K562 (cell line): ENCODE results near the gene POLR1A. TPM values are rescaled to one million over a fixed set of nuclear protein-coding genes. Genes with fewer than 3 reads are reported as not detected.

Experiments used
- ATAC-seq: fragments of 200-7000 bp; cut with Tn5 transposase; 3 replicates; pipeline ENCODE4 v1.9.1; 2020; ENCODE audit warnings: moderate library complexity
- BruUV-seq: library from RNA; stranded (reverse); fragments of 400-500 nt; replicated peaks from 2 replicates; lab custom pipeline; 2021; lab: Mats Ljungman, UMichigan
- CTCF ChIA-PET: fragments of 300-600 bp; formaldehyde crosslinking; extraction: SDS; loops from one replicate; lab custom pipeline; 2021; ENCODE audit warnings: low intra/inter-chr PET ratio; lab: Yijun Ruan, JAX
- POLR2A ChIA-PET: fragments of 300-600, 350-650 bp; sonication (Branson Sonifier 250); formaldehyde crosslinking; extraction: SDS; loops from one replicate; lab custom pipeline; 2021; ENCODE audit warnings: antibody characterized with exemption, inconsistent platforms; lab: Yijun Ruan, JAX
- DNase-seq, 4 experiments: peaks; one replicate each; pipeline versions ENCODE4 v3.0.0 to v3.0.0-alpha.2; 2011 to 2018; ENCODE audit warnings: low spot score in 3 of 4, mixed read lengths in 3 of 4; ENCODE audit errors: extremely low read depth in 1 of 4
- FAIRE-seq: peaks from 2 replicates; lab custom pipeline; 2011; peaks lifted over from hg19 to GRCh38; lab: Jason Lieb, UNC
- H2AFZ ChIP-seq: 2 replicates; pipeline ENCODE4 v1.6.0; 2011; ENCODE audit warnings: low read depth, low read length, control low read depth, inconsistent platforms
- H3K27ac ChIP-seq: fragments of 200-600 bp; 3 replicates; pipeline ENCODE4 v1.8.0; 2011; ENCODE audit warnings: low read depth, mild to moderate bottlenecking, control low read depth, inconsistent platforms, low read length, moderate library complexity, mixed read lengths; ENCODE audit errors: extremely low read depth
- H3K27me3 ChIP-seq, 2 experiments: fragments of 300-600 bp in 1 of 2; 2 replicates in 1 of 2; 3 replicates in 1 of 2; pipeline versions ENCODE4 v1.6.0 to v1.8.0; 2011; ENCODE audit warnings: inconsistent platforms in 2 of 2, low read length in 2 of 2, mild to moderate bottlenecking in 1 of 2, mixed read lengths in 1 of 2, moderate library complexity in 1 of 2; ENCODE audit not compliant: control insufficient read depth in 2 of 2, insufficient read depth in 2 of 2
- H3K36me3 ChIP-seq: fragments of 300-600 bp; 3 replicates; pipeline ENCODE4 v1.8.0; 2011; ENCODE audit warnings: mild to moderate bottlenecking, low read length, inconsistent platforms; ENCODE audit not compliant: control insufficient read depth, insufficient read depth
- H3K4me1 ChIP-seq, 2 experiments: fragments of 200-600 bp in 1 of 2; replicated peaks in 1 of 2; 2 replicates in 1 of 2; 3 replicates in 1 of 2; pipeline versions ENCODE4 v1.5.1 to v1.8.0; 2011; ENCODE audit warnings: inconsistent platforms in 2 of 2, low read length in 2 of 2, mild to moderate bottlenecking in 1 of 2, mixed read lengths in 1 of 2, moderate library complexity in 1 of 2; ENCODE audit not compliant: control insufficient read depth in 2 of 2, insufficient read depth in 2 of 2
- H3K4me2 ChIP-seq: 2 replicates; pipeline ENCODE4 v1.6.1; 2011; ENCODE audit warnings: low read length, control low read depth, inconsistent platforms, mixed read lengths; ENCODE audit not compliant: insufficient read depth
- H3K4me3 ChIP-seq: fragments of 200-600 bp; sonication (generic), shearing (Covaris generic); 2 replicates; pipeline ENCODE4 v1.5.1; 2016; ENCODE audit warnings: control low read depth, inconsistent platforms
- H3K79me2 ChIP-seq: fragments of 200-600 bp; 3 replicates; pipeline ENCODE4 v1.8.0; 2011; ENCODE audit warnings: low read length, inconsistent platforms; ENCODE audit not compliant: control insufficient read depth, insufficient read depth
- H3K9ac ChIP-seq, 2 experiments: 2 replicates each; pipeline versions ENCODE4 v1.6.0 to v1.6.1; 2011; ENCODE audit warnings: low read depth in 2 of 2, low read length in 2 of 2, control low read depth in 1 of 2, inconsistent platforms in 1 of 2, mild to moderate bottlenecking in 1 of 2, mixed read lengths in 1 of 2; ENCODE audit not compliant: insufficient read depth in 1 of 2
- H3K9me1 ChIP-seq: one replicate; pipeline ENCODE4 v1.6.0; 2011; ENCODE audit warnings: inconsistent platforms, mild to moderate bottlenecking, low read length, moderate library complexity; ENCODE audit not compliant: control insufficient read depth, insufficient read depth
- H3K9me3 ChIP-seq: replicated peaks from 2 replicates; pipeline ENCODE4 v1.5.1; 2011; ENCODE audit warnings: low read depth, low read length, inconsistent platforms; ENCODE audit not compliant: control insufficient read depth, insufficient read depth
- H4K20me1 ChIP-seq: replicated peaks from 2 replicates; pipeline ENCODE4 v1.6.1; 2011; ENCODE audit warnings: low read length, inconsistent platforms, mixed read lengths; ENCODE audit not compliant: control insufficient read depth, insufficient read depth
- FOSL1 ChIP-seq: fragments of 200-800 bp; sonication (Bioruptor generic); conservative IDR thresholded peaks from 2 replicates; pipeline ENCODE4 v1.6.1; 2016; ENCODE audit warnings: missing genetic modification characterization, missing compliant biosample characterization
- STAT5A ChIP-seq: IDR thresholded peaks from 2 replicates; pipeline ENCODE4 v1.6.1; 2012; ENCODE audit warnings: low read length, inconsistent platforms, borderline replicate concordance
- in situ Hi-C: fragments of 300-500 bp; cut with MboI; formaldehyde crosslinking; loops from 4 replicates; pipeline ENCODE4 v1.15.0; 2018; ENCODE audit warnings: inconsistent platforms, mixed read lengths
- intact Hi-C: fragments of 100-400 bp; cut with micrococcal nuclease; formaldehyde crosslinking; loops from 2 replicates; pipeline ENCODE4 v1.14.2; 2022
- polyA plus RNA-seq, 8 experiments: library from polyadenylated mRNA; depleted of rRNA in 4 of 8; stranded (reverse) in 5 of 8; unstranded in 3 of 8; fragments of >200 nt; fragmentation: Nextera tagmentation in 2 of 8; fragmentation: Illumina TruSeq in 1 of 8; extraction: Ambion mirVana in 2 of 8; extraction: Trizol in 1 of 8; gene quantifications; 2 replicates each; pipeline versions ENCODE4 v1.2.1 to v1.2.3, GENCODE V29; 2011 to 2014; ENCODE audit warnings: inconsistent platforms in 1 of 8, missing spikeins in 1 of 8
- small RNA-seq: library from RNA; depleted of rRNA; stranded (forward); fragments of <200 nt; gene quantifications from one replicate; pipeline ENCODE3, GENCODE V24; 2014
- total RNA-seq, 7 experiments: library from RNA; depleted of rRNA in 6 of 7; stranded (reverse); fragments of >200 nt in 6 of 7; fragmentation: Illumina TruSeq in 2 of 7; extraction: Trizol in 2 of 7; gene quantifications; 2 replicates each; pipeline versions ENCODE4 v1.2.1 to v1.2.3, GENCODE V29; 2011 to 2021; ENCODE audit warnings: low replicate concordance in 1 of 7

The POLR1A gene
- total and polyA plus RNA-seq, 9 of the 15 experiments (the other 6 are each of a cell fraction or from before 2014, with no cell fraction given): 3.0 to 72.1 (median 21.8) TPM

- CTCF ChIA-PET: no interaction called here
- DNase-seq: no peak
- FAIRE-seq: no peak
- Histone ChIP-seq H3K4me3 (no peak overlapping the region), H3K9ac (no peak overlapping the region), H2AFZ (no peak overlapping the region), H4K20me1 (no peaks in the 10 kb centered on the region), H3K27me3 (no peaks in the 10 kb centered on the region), H3K4me2 (no peak overlapping the region), H3K9me1 (no peaks in the 10 kb centered on the region), H3K27ac (no peak overlapping the region), H3K36me3 (no peaks in the 10 kb centered on the region), H3K4me1 (no peaks in the 10 kb centered on the region), H3K79me2 (no peaks in the 10 kb centered on the region), H3K9me3 (peaks cover 5% of the 10 kb centered on the region)
- in situ Hi-C loops: no loop called here
- no peak for TF ChIP-seq STAT5A
- TF ChIP-seq FOSL1 (tag): no peak
- ATAC-seq: no peak
- intact Hi-C loops: no loop called here
- POLR2A ChIA-PET: no interaction called here
- BruUV-seq: no TSS peak
Measured at GRCh38 chr2:85971366-85971765, 134.3 kb downstream of the POLR1A start.

Small RNA genes lying within 50 kb of the gene (small RNA-seq; reads per million reads assigned to genes)
- 312 reads per million, percentile 99 among the genes with 10 or more reads in this experiment for gene SNORD94

Other genes starting within 250 kb of the POLR1A start
- 4.1 and 6.3 TPM in 2 replicates for gene ST3GAL5, start 216.9 kb downstream of the POLR1A start, total RNA-seq (2014; rRNA removed)
- 4.4 and 4.9 TPM in 2 replicates for gene ST3GAL5, start 216.9 kb downstream of the POLR1A start, total RNA-seq (2014; rRNA removed; fragmentation: Illumina TruSeq; extraction: Trizol)
- gene ST3GAL5, start 216.9 kb downstream of the POLR1A start, total RNA-seq (2015; rRNA removed; fragmentation: Illumina TruSeq; extraction: Trizol): 2.9 and 3.6 TPM in 2 replicates
- 4.0 and 4.2 TPM in 2 replicates for gene ST3GAL5, start 216.9 kb downstream of the POLR1A start, total RNA-seq (2021)
- gene ST3GAL5, start 216.9 kb downstream of the POLR1A start, polyA plus RNA-seq (2011; rRNA removed): 7.9 and 10.0 TPM in 2 replicates
- gene ST3GAL5, start 216.9 kb downstream of the POLR1A start, polyA plus RNA-seq (2014; fragmentation: Illumina TruSeq; extraction: Trizol): 3.5 and 4.1 TPM in 2 replicates
- 1 to 10 TPM; 1.6 to 1.8 TPM for gene ST3GAL5, start 216.9 kb downstream of the POLR1A start, polyA plus RNA-seq (2014; fragmentation: Nextera tagmentation; extraction: Ambion mirVana)
- 3.1 and 4.4 TPM in 2 replicates for gene ST3GAL5, start 216.9 kb downstream of the POLR1A start, polyA plus RNA-seq (2014; rRNA removed)
- gene PTCD3, start 349 bp upstream of the POLR1A start, total RNA-seq (2014; rRNA removed): 122 and 131 TPM in 2 replicates
- 222 and 238 TPM in 2 replicates for gene PTCD3, start 349 bp upstream of the POLR1A start, total RNA-seq (2014; rRNA removed; fragmentation: Illumina TruSeq; extraction: Trizol)
- 220 and 225 TPM in 2 replicates for gene PTCD3, start 349 bp upstream of the POLR1A start, total RNA-seq (2015; rRNA removed; fragmentation: Illumina TruSeq; extraction: Trizol)
- 172 and 177 TPM in 2 replicates for gene PTCD3, start 349 bp upstream of the POLR1A start, total RNA-seq (2021)
- gene PTCD3, start 349 bp upstream of the POLR1A start, polyA plus RNA-seq (2011; rRNA removed): 122 and 241 TPM in 2 replicates
- gene PTCD3, start 349 bp upstream of the POLR1A start, polyA plus RNA-seq (2014; fragmentation: Illumina TruSeq; extraction: Trizol): 152 and 176 TPM in 2 replicates
- 100 to 1,000 TPM in 1 of 2 experiments, 10 to 100 TPM in 1; 65.2 to 116 TPM for gene PTCD3, start 349 bp upstream of the POLR1A start, polyA plus RNA-seq (2014; fragmentation: Nextera tagmentation; extraction: Ambion mirVana)
- 139 and 163 TPM in 2 replicates for gene PTCD3, start 349 bp upstream of the POLR1A start, polyA plus RNA-seq (2014; rRNA removed)
- 117 and 121 TPM in 2 replicates for gene IMMT, start 89.6 kb upstream of the POLR1A start, total RNA-seq (2014; rRNA removed)
- 136 and 150 TPM in 2 replicates for gene IMMT, start 89.6 kb upstream of the POLR1A start, total RNA-seq (2014; rRNA removed; fragmentation: Illumina TruSeq; extraction: Trizol)
- 113 and 119 TPM in 2 replicates for gene IMMT, start 89.6 kb upstream of the POLR1A start, total RNA-seq (2015; rRNA removed; fragmentation: Illumina TruSeq; extraction: Trizol)
- gene IMMT, start 89.6 kb upstream of the POLR1A start, total RNA-seq (2021): 154 and 160 TPM in 2 replicates
- 84.5 and 140 TPM in 2 replicates for gene IMMT, start 89.6 kb upstream of the POLR1A start, polyA plus RNA-seq (2011; rRNA removed)
- gene IMMT, start 89.6 kb upstream of the POLR1A start, polyA plus RNA-seq (2014; fragmentation: Illumina TruSeq; extraction: Trizol): 146 and 184 TPM in 2 replicates
- gene IMMT, start 89.6 kb upstream of the POLR1A start, polyA plus RNA-seq (2014; fragmentation: Nextera tagmentation; extraction: Ambion mirVana): 100 to 1,000 TPM; 153 to 294 TPM
- gene IMMT, start 89.6 kb upstream of the POLR1A start, polyA plus RNA-seq (2014; rRNA removed): 138 and 150 TPM in 2 replicates
- gene MRPL35, start 93.6 kb upstream of the POLR1A start, total RNA-seq (2014; rRNA removed): 85.5 and 118 TPM in 2 replicates
- gene MRPL35, start 93.6 kb upstream of the POLR1A start, total RNA-seq (2014; rRNA removed; fragmentation: Illumina TruSeq; extraction: Trizol): 210 and 223 TPM in 2 replicates
- gene MRPL35, start 93.6 kb upstream of the POLR1A start, total RNA-seq (2015; rRNA removed; fragmentation: Illumina TruSeq; extraction: Trizol): 156 and 159 TPM in 2 replicates
- gene MRPL35, start 93.6 kb upstream of the POLR1A start, total RNA-seq (2021): 100 and 120 TPM in 2 replicates
- 159 and 254 TPM in 2 replicates for gene MRPL35, start 93.6 kb upstream of the POLR1A start, polyA plus RNA-seq (2011; rRNA removed)
- gene MRPL35, start 93.6 kb upstream of the POLR1A start, polyA plus RNA-seq (2014; fragmentation: Illumina TruSeq; extraction: Trizol): 233 and 247 TPM in 2 replicates
- gene MRPL35, start 93.6 kb upstream of the POLR1A start, polyA plus RNA-seq (2014; fragmentation: Nextera tagmentation; extraction: Ambion mirVana): 100 to 1,000 TPM; 166 to 180 TPM
- gene MRPL35, start 93.6 kb upstream of the POLR1A start, polyA plus RNA-seq (2014; rRNA removed): 229 and 236 TPM in 2 replicates
- 0.12 and 0.18 TPM in 2 replicates for gene REEP1, start 231.7 kb upstream of the POLR1A start, total RNA-seq (2014; rRNA removed)
- 0.10 and 0.11 TPM in 2 replicates for gene REEP1, start 231.7 kb upstream of the POLR1A start, total RNA-seq (2014; rRNA removed; fragmentation: Illumina TruSeq; extraction: Trizol)
- gene REEP1, start 231.7 kb upstream of the POLR1A start, total RNA-seq (2015; rRNA removed; fragmentation: Illumina TruSeq; extraction: Trizol): 0.08 and 0.11 TPM in 2 replicates
- 0.11 and 0.18 TPM in 2 replicates for gene REEP1, start 231.7 kb upstream of the POLR1A start, total RNA-seq (2021)
- 0.20 and 0.67 TPM in 2 replicates for gene REEP1, start 231.7 kb upstream of the POLR1A start, polyA plus RNA-seq (2011; rRNA removed)
- 0.10 and 0.13 TPM in 2 replicates for gene REEP1, start 231.7 kb upstream of the POLR1A start, polyA plus RNA-seq (2014; fragmentation: Illumina TruSeq; extraction: Trizol)
- under 1 TPM; 0.11 to 0.17 TPM for gene REEP1, start 231.7 kb upstream of the POLR1A start, polyA plus RNA-seq (2014; fragmentation: Nextera tagmentation; extraction: Ambion mirVana)
- 0.21 and 0.34 TPM in 2 replicates for gene REEP1, start 231.7 kb upstream of the POLR1A start, polyA plus RNA-seq (2014; rRNA removed)